K562 (cell line): ENCODE results near the gene HCRT. TPM values are rescaled to one million over a fixed set of nuclear protein-coding genes. Genes with fewer than 3 reads are reported as not detected.

Experiments
- ATF1 ChIP-seq, 2 experiments: fragments of 450-650 bp in 1 of 2; IDR thresholded peaks; 2 replicates each; pipeline ENCODE4 v1.6.1; 2016; ENCODE audit warnings: missing compliant biosample characterization in 1 of 2, missing genetic modification characterization in 1 of 2
- BMI1 ChIP-seq: fragments of 150-350 bp; IDR thresholded peaks from 2 replicates; pipeline ENCODE4 v1.6.1; 2014; ENCODE audit warnings: low read length
- EHMT2 ChIP-seq: fragments of 450-650 bp; IDR thresholded peaks from 2 replicates; pipeline ENCODE4 v1.6.1; 2018; ENCODE audit warnings: antibody characterized with exemption
- MCM3 ChIP-seq: fragments of 450-650 bp; IDR thresholded peaks from 2 replicates; pipeline ENCODE4 v1.6.1; 2016
- MGA ChIP-seq: fragments of 450-650 bp; IDR thresholded peaks from 2 replicates; pipeline ENCODE4 v1.6.1; 2016; ENCODE audit warnings: mild to moderate bottlenecking, moderate library complexity
- NEUROD1 ChIP-seq: fragments of 150-350 bp; IDR thresholded peaks from 2 replicates; pipeline ENCODE4 v1.6.1; 2014; ENCODE audit warnings: borderline replicate concordance, low read length, low read depth; ENCODE audit not compliant: partially characterized antibody
- SPI1 ChIP-seq: IDR thresholded peaks from 2 replicates; pipeline ENCODE4 v1.6.1; 2011; ENCODE audit warnings: low read depth, low read length, control low read depth, borderline replicate concordance
- YY1 ChIP-seq, 3 experiments: IDR thresholded peaks; 2 replicates each; pipeline ENCODE4 v1.6.1; 2011; ENCODE audit warnings: low read length in 2 of 3, mild to moderate bottlenecking in 2 of 3, moderate library complexity in 2 of 3, borderline replicate concordance in 1 of 3, control low read depth in 1 of 3, low read depth in 1 of 3; ENCODE audit not compliant: insufficient read depth in 3 of 3, insufficient replicate concordance in 2 of 3, control insufficient read depth in 1 of 3, insufficient read length in 1 of 3; ENCODE audit errors: extremely low read depth in 1 of 3
- ZNF76 ChIP-seq: fragments of 250-450 bp; sonication (Bioruptor Pico); IDR thresholded peaks from 2 replicates; pipeline ENCODE4 v1.4.0; 2020; ENCODE audit warnings: mild to moderate bottlenecking, moderate library complexity, borderline replicate concordance
- polyA plus RNA-seq, 8 experiments: library from polyadenylated mRNA; depleted of rRNA in 4 of 8; stranded (reverse) in 5 of 8; unstranded in 3 of 8; fragments of >200 nt; fragmentation: Nextera tagmentation in 2 of 8; fragmentation: Illumina TruSeq in 1 of 8; extraction: Ambion mirVana in 2 of 8; extraction: Trizol in 1 of 8; gene quantifications; 2 replicates each; pipeline versions ENCODE4 v1.2.1 to v1.2.3, GENCODE V29; 2011 to 2014; ENCODE audit warnings: inconsistent platforms in 1 of 8, missing spikeins in 1 of 8
- total RNA-seq, 7 experiments: library from RNA; depleted of rRNA in 6 of 7; stranded (reverse); fragments of >200 nt in 6 of 7; fragmentation: Illumina TruSeq in 2 of 7; extraction: Trizol in 2 of 7; gene quantifications; 2 replicates each; pipeline versions ENCODE4 v1.2.1 to v1.2.3, GENCODE V29; 2011 to 2021; ENCODE audit warnings: low replicate concordance in 1 of 7
- TF ChIP-seq, protein P1 (sequence below): sonication (generic); formaldehyde crosslinking; IDR thresholded peaks from 2 replicates; pipeline ENCODE4 v1.8.0; 2022; ENCODE audit warnings: mild to moderate bottlenecking, low read depth, missing genetic modification reagents
- TF ChIP-seq, protein P2 (sequence below), 2 experiments: fragments of 450-650 bp; conservative IDR thresholded peaks; 2 replicates each; pipeline ENCODE4 v1.6.1; 2017; ENCODE audit warnings: mild to moderate bottlenecking in 2 of 2, moderate library complexity in 2 of 2

The HCRT gene
- total and polyA plus RNA-seq, 9 of the 15 experiments (the other 6 are each of a cell fraction or from before 2014, with no cell fraction given), result not detected

DNA sequence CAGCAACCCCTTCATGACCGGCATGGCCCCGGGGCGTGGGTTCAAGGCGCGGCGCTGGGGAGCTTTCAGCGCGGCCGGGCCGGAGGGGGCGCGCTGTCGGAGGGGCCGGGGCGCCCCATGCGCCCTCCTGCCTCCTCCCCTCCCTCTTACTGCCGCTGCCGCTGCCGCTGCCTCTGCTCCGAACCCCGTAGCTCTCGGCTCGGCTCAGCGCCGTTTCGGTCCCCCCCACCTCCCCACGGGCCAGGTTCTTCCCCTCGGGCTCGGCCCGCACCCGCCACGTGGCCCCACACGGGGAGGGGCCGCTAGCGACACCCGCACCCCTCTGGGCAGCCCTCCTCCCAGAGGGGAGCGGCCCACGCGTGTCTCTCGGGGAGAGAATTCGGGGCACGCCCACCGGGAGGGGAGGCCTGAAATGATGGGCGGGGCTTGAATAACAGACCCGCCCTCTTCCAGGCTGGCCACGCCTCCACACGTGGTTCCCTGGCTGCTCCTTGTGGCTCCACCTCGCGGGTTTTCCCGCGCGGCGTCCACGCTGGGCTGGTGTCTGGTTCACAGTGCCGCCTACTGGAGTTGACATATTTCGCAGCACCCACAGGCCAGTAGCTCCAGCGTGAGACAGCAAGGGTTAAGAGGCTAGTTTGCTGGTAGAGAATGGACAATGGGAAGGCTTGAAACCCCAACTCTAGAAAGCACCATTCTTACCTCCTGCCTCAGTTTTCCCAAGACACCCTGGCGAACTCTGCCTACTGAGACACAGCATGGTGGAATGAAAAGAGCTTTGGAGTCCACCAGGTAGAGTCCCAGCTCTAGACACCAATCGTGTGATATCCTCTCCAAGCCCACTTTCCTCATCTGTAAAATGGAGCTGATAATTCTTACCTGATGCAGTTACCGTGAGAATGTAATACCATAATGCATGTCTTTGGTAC lies 4.1 kb downstream of the HCRT start, which contains the start of gene KCNH4 (continued):
- TF ChIP-seq MGA, result peak; percentile 96
- peak; percentile 94 for TF ChIP-seq EHMT2
- no peak for TF ChIP-seq SPI1
- TF ChIP-seq YY1 (IDR thresholded peaks at IDR 0.05; ENCODE audit: borderline replicate concordance in 1 of 3, control insufficient read depth in 1 of 3, extremely low read depth in 1 of 3, insufficient read depth in 3 of 3, insufficient read length in 1 of 3, insufficient replicate concordance in 2 of 3, low read depth in 1 of 3, low read length in 2 of 3), result peak in 1 of 3 experiments; percentile 38
- no peak for TF ChIP-seq MCM3
- TF ChIP-seq BMI1, result no peak
- TF ChIP-seq, protein P1, sequence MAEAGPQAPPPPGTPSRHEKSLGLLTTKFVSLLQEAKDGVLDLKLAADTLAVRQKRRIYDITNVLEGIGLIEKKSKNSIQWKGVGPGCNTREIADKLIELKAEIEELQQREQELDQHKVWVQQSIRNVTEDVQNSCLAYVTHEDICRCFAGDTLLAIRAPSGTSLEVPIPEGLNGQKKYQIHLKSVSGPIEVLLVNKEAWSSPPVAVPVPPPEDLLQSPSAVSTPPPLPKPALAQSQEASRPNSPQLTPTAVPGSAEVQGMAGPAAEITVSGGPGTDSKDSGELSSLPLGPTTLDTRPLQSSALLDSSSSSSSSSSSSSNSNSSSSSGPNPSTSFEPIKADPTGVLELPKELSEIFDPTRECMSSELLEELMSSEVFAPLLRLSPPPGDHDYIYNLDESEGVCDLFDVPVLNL (CRISPR knock-in tag), result peak; percentile 90
- no peak for TF ChIP-seq ATF1 (CRISPR knock-in tag; IDR thresholded peaks at IDR 0.05)
- TF ChIP-seq ATF1 (tag; IDR thresholded peaks at IDR 0.05), result peak; percentile 66
- TF ChIP-seq NEUROD1, result peak; percentile 33
- TF ChIP-seq, protein P2, sequence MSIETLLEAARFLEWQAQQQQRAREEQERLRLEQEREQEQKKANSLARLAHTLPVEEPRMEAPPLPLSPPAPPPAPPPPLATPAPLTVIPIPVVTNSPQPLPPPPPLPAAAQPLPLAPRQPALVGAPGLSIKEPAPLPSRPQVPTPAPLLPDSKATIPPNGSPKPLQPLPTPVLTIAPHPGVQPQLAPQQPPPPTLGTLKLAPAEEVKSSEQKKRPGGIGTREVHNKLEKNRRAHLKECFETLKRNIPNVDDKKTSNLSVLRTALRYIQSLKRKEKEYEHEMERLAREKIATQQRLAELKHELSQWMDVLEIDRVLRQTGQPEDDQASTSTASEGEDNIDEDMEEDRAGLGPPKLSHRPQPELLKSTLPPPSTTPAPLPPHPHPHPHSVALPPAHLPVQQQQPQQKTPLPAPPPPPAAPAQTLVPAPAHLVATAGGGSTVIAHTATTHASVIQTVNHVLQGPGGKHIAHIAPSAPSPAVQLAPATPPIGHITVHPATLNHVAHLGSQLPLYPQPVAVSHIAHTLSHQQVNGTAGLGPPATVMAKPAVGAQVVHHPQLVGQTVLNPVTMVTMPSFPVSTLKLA (conservative IDR thresholded peaks at IDR 0.05), result peak; percentile 99
- TF ChIP-seq ZNF76 (CRISPR knock-in tag), result no peak
